Left colon (tissue), 2 donors: Measurements from ENCODE around the gene TTC21A. TPM values are rescaled to one million over a fixed set of nuclear protein-coding genes. Genes with fewer than 3 reads are reported as not detected.

ENCODE experiments used
- ATAC-seq: fragments of 200-7000 bp; cut with Tn5 transposase; one replicate; pipeline ENCODE4 v1.9.1; 2020; ENCODE audit warnings: mild to moderate bottlenecking, moderate library complexity
- DNase-seq, 2 donors: peaks; one replicate each; pipeline ENCODE4 v3.0.0-alpha.2; 2020
- intact Hi-C, 2 donors: fragments of 100-400 bp; cut with DNase I in 1 of 2; cut with micrococcal nuclease in 1 of 2; formaldehyde crosslinking; loops; one replicate each; pipeline versions ENCODE4 v1.11.2 to v1.14.0; 2022; cut with DNase I, micrococcal nuclease
- total RNA-seq, 2 donors: library from RNA; stranded (reverse); fragmentation: NEBNext Ultra II Directional; extraction: Animal tissue kit (Norgen Biotek cat#: 25700); gene quantifications; one replicate each; pipeline ENCODE4 v1.2.1, GENCODE V29; 2021
- donor health status: DM: no; HTN: no; CAD: no.
- donor health status: DM: yes; HTN: yes; CAD: no.

Gene TTC21A
- total RNA-seq, 2 donors from 2014 or later = 4.5 to 8.3 TPM

- intact Hi-C loops = loop anchor here in 1 of 2 donors (10.0 kb wide), 1 partner anchor 155 kb away; the partner anchor contains the start of gene CX3CR1
- ATAC-seq = no peak
- DNase-seq = peak in 1 of 2 donors; percentile 18
Measured at GRCh38 chr3:39130026-39130425, 22.5 kb downstream of the TTC21A start.

GRCh38 chr3:39130693-39131265 lies 23.3 kb downstream of the TTC21A start:
- DNase-seq (peak in 1 of 2 donors; percentile 21), ATAC-seq (peak; percentile 69)
- intact Hi-C loops = loop anchor here in 1 of 2 donors (10.0 kb wide), 1 partner anchor 154 kb away; the partner anchor contains the start of gene CX3CR1

GRCh38 chr3:39132096-39133092 lies 24.9 kb downstream of the TTC21A start:
- ATAC-seq (no peak), DNase-seq (peak in 1 of 2 donors; percentile 14)

GRCh38 chr3:39133093-39133490 lies 25.6 kb downstream of the TTC21A start:
- DNase-seq (peak in 1 of 2 donors; percentile 14), ATAC-seq (no peak)
- intact Hi-C loops = loop anchor here in 1 of 2 donors (10.0 kb wide), 1 partner anchor 152 kb away; the partner anchor contains the start of gene CX3CR1

More at GRCh38 chr3:39132096-39133092, 24.9 kb downstream of the TTC21A start:
- intact Hi-C loops = loop anchor here in 1 of 2 donors (10.0 kb wide), 1 partner anchor 152 kb away; the partner anchor contains the start of gene CX3CR1

GRCh38 chr3:39133822-39134221 lies 26.3 kb downstream of the TTC21A start:
- intact Hi-C loops = loop anchor here in 1 of 2 donors (10.0 kb wide), 1 partner anchor 151 kb away; the partner anchor contains the start of gene CX3CR1
- DNase-seq = no peak

GRCh38 chr3:39134305-39134704 lies 26.8 kb downstream of the TTC21A start:
- DNase-seq (peak in 1 of 2 donors; percentile 14), ATAC-seq (no peak)
- intact Hi-C loops = loop anchor here in 1 of 2 donors (10.0 kb wide), 1 partner anchor 150 kb away; the partner anchor contains the start of gene CX3CR1

More at GRCh38 chr3:39133822-39134221, 26.3 kb downstream of the TTC21A start:
- no peak for ATAC-seq

GRCh38 chr3:39135170-39135805 lies 27.8 kb downstream of the TTC21A start:
- ATAC-seq = no peak
- intact Hi-C loops = loop anchor here in 1 of 2 donors (10.0 kb wide), 1 partner anchor 150 kb away; the partner anchor contains the start of gene CX3CR1
- peak in 1 of 2 donors; percentile 27 for DNase-seq

GRCh38 chr3:39136533-39137434 lies 29.3 kb downstream of the TTC21A start:
- intact Hi-C loops = loop anchor here in 1 of 2 donors (10.0 kb wide), 1 partner anchor 148 kb away; the partner anchor contains the start of gene CX3CR1

GRCh38 chr3:39137435-39137936 lies 30.0 kb downstream of the TTC21A start:
- intact Hi-C loops = loop anchor here in 1 of 2 donors (10.0 kb wide), 1 partner anchor 147 kb away; the partner anchor contains the start of gene CX3CR1
- DNase-seq = no peak
- ATAC-seq = no peak

More at GRCh38 chr3:39136533-39137434, 29.3 kb downstream of the TTC21A start:
- ATAC-seq = no peak
- DNase-seq = peak in 1 of 2 donors; percentile 25

- ATAC-seq (no peak), DNase-seq (no peak)
- intact Hi-C loops = loop anchor here in 1 of 2 donors (10.0 kb wide), 1 partner anchor 147 kb away; the partner anchor contains the start of gene CX3CR1
Measured at GRCh38 chr3:39137991-39138803, 30.7 kb downstream of the TTC21A start.

- ATAC-seq (no peak), DNase-seq (no peak)
- intact Hi-C loops = loop anchor here in 1 of 2 donors (10.0 kb wide), 1 partner anchor 146 kb away; the partner anchor contains the start of gene CX3CR1
Measured at GRCh38 chr3:39138804-39139415, 31.4 kb downstream of the TTC21A start.

- intact Hi-C loops = loop anchor here in 1 of 2 donors (10.0 kb wide), 1 partner anchor 145 kb away; the partner anchor contains the start of gene CX3CR1
- no peak for ATAC-seq
- DNase-seq = no peak
Measured at GRCh38 chr3:39139442-39139841, 32.0 kb downstream of the TTC21A start.

GRCh38 chr3:39140341-39140971 lies 33.0 kb downstream of the TTC21A start:
- DNase-seq (no peak), ATAC-seq (no peak)
- intact Hi-C loops = no loop called here

- intact Hi-C loops = no loop called here
- ATAC-seq = peak; percentile 76
- peak; percentile 87 to 92 for DNase-seq
Measured at GRCh38 chr3:39141171-39141995, 33.9 kb downstream of the TTC21A start.
